Duodenal mucosa (tissue), 2 donors: ENCODE measurements around the gene CCDC51.

Experiments used
- H3K27ac ChIP-seq: one replicate; pipeline ENCODE4 v1.7.0; 2013; ENCODE audit warnings: low read depth, low read length
- H3K27me3 ChIP-seq, 2 donors: one replicate each; pipeline ENCODE4 v1.7.0; 2013; ENCODE audit warnings: low read length in 2 of 2, control low read depth in 1 of 2; ENCODE audit not compliant: insufficient read depth in 2 of 2, control insufficient read depth in 1 of 2
- H3K36me3 ChIP-seq, 2 donors: one replicate each; pipeline ENCODE4 v1.7.0; 2013; ENCODE audit warnings: low read length in 2 of 2, control low read depth in 1 of 2; ENCODE audit not compliant: insufficient read depth in 2 of 2, control insufficient read depth in 1 of 2
- H3K4me1 ChIP-seq, 2 donors: one replicate each; pipeline ENCODE4 v1.7.0; 2013; ENCODE audit warnings: low read length in 2 of 2, control low read depth in 1 of 2; ENCODE audit not compliant: insufficient read depth in 2 of 2, control insufficient read depth in 1 of 2
- H3K4me3 ChIP-seq, 2 donors: one replicate each; pipeline ENCODE4 v1.7.0; 2013; ENCODE audit warnings: low read length in 2 of 2, low read depth in 1 of 2
- H3K9ac ChIP-seq, 2 donors: one replicate each; pipeline ENCODE4 v1.7.0; 2013; ENCODE audit warnings: low read length in 2 of 2, low read depth in 1 of 2
- H3K9me3 ChIP-seq, 2 donors: one replicate each; pipeline ENCODE4 v1.7.0; 2013; ENCODE audit warnings: low read length in 2 of 2, control low read depth in 1 of 2; ENCODE audit not compliant: control insufficient read depth in 1 of 2

Gene CCDC51

GRCh38 chr3:48388966-48389365 lies 51.0 kb downstream of the CCDC51 start:
- Histone ChIP-seq H3K9ac (no peak overlapping the region), H3K27ac (no peak overlapping the region), H3K4me1 (no peaks in the 10 kb centered on the region), H3K36me3 (no peaks in the 10 kb centered on the region), H3K27me3 (no peaks in the 10 kb centered on the region), H3K9me3 (no peaks in the 10 kb centered on the region), H3K4me3 (no peak overlapping the region)

GRCh38 chr3:48387634-48388033 lies 52.3 kb downstream of the CCDC51 start:
- no peaks in the 10 kb centered on the region for H3K27me3 ChIP-seq
- H3K4me3 ChIP-seq: no peak overlapping the region
- no peak overlapping the region for H3K27ac ChIP-seq
- H3K36me3 ChIP-seq: no peaks in the 10 kb centered on the region
- H3K4me1 ChIP-seq: no peaks in the 10 kb centered on the region
- H3K9me3 ChIP-seq: no peaks in the 10 kb centered on the region
- H3K9ac ChIP-seq: no peak overlapping the region
